GM19351 (cell line): ENCODE measurements around the gene IFT22.
"Not testable (repeated sequence)": the region's sequence is repeated elsewhere in the genome, so short reads cannot be mapped to it uniquely, and the experiment has no call there.

Source experiments
- ATAC-seq: cut with Tn5 transposase; IDR thresholded peaks from one replicate; pipeline ENCODE4 v1.9.1; 2021; ENCODE audit warnings: mild to moderate bottlenecking, moderate library complexity; ENCODE audit not compliant: unreplicated experiment

Gene IFT22

DNA sequence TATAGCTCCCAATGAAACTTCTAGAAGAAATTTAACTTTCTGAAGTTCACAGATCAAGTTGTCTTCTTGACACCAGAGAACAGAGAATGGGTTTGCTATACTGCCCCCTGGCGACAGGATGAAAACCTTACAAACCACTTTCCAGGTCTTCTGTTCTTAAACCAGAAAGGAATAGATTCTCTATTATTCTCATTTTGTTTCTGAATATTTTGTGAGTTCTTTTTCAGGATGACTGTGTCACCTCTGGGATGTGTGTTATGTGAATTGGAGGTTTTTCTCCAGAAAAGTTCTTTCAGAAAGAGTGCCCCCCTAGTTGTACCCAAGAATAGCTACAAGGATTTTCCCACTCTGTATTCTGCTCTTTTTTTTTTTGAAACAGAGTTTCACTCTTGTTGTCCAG lies 6.3 kb downstream of the IFT22 start:
- no peak for ATAC-seq

DNA sequence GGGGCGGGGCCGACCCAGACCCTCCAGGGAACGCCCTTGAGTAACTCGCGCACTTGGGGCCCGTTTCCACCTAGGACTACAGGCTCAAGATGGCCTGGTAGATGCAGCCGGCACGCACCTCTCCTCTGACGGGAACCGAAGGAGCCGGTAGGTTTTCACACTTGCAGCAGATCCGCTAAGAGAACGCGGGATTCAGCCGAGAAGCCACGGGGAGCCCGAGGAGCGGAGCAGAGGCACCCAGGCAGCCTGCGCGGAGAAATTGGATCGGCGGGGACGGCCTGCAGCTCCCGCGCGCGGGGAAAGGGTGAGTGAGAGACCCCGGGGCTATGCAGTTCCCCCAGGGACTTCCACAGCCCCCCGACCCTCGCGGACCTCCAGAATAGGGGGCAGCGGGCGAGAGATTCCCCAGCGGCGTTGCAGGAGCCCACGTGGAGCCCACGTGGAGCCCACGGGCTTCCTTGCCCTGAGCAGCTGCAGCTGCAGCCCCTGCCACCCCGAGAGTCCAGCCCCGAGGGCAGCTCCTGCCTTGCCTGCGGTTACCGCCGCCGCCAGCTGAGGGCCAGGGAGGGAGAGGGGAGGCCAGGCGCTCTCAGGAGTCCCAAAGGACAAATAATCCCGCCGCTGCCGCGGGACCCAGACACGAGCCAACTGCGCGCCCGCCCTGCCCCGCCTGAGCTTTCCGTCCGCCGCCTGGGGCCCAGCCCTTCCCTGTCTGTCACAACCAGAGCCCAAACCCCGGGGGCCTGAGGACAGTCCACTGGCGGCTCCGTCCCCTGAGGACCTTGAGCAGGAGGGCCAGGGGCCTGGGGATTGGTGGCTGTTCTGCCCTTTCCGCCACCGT lies 13.1 kb downstream of the IFT22 start:
- ATAC-seq: no peak

DNA sequence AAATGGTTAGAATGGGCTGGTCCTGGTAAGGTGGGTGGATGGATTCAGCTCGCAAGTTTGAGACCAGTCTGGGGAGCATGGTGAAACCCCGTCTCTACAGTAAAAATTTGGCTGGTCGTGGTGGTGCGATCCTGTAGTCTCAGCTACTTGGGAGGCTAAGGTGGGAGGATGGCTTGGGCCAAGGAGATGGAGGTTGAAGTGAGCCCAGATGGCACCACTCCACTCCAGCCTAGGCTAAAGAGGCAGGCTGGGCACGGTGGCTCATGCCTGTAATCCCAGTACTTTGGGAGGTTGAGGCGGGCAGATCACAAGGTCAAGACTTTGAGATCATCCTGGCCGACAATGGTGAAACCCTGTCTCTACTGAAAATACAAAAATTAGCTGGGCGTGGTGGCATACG lies 15.3 kb downstream of the IFT22 start:
- ATAC-seq: no peak

DNA sequence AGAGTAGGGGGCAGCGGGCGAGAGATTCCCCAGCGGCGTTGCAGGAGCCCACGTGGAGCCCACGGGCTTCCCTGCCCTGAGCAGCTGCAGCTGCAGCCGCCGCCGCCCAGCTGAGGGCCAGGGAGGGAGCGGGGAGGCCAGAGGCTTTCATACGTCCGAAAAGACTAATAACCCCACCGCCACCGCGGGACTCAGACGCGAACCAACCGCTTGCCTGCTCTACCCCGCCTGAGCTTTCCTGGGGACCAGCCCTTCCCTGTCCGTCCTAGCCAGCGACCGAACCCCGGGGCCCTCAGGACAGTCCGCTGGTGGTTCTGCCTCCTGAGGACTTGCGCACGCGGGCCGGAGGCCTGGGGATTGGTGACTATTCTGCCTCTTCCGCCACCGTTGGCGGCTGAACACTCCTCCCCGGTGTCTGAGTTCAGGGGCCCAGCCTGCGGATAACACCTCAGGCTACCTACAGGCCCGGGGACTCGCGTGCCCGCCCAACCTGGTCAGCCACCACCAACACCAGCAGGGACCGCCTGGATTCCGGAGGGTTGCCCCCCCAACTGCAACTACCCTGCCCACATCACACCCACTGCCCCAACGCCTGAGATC lies 18.4 kb downstream of the IFT22 start:
- ATAC-seq: no peak

DNA sequence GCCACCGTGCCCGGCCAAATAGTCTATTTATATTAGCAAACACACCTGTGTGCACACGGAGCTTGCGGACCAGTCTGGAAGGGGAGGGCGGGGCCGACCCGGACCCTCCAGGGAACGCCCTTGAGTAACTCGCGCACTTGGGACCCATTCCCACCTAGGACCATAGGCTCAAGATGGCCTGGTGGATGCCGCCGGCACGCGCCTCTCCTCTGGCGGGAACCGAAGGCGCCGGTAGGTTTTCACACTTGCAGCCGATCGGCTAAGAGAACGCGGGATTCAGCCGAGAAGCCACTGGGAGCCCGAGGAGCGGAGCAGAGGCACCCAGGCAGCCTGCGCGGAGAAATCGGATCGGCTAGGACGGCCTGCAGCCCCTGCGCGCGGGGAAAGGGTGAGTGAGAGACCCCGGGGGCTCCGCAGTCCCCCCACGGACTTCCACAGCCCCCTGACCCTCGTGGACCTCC lies 18.9 kb downstream of the IFT22 start:
- ATAC-seq: no peak

DNA sequence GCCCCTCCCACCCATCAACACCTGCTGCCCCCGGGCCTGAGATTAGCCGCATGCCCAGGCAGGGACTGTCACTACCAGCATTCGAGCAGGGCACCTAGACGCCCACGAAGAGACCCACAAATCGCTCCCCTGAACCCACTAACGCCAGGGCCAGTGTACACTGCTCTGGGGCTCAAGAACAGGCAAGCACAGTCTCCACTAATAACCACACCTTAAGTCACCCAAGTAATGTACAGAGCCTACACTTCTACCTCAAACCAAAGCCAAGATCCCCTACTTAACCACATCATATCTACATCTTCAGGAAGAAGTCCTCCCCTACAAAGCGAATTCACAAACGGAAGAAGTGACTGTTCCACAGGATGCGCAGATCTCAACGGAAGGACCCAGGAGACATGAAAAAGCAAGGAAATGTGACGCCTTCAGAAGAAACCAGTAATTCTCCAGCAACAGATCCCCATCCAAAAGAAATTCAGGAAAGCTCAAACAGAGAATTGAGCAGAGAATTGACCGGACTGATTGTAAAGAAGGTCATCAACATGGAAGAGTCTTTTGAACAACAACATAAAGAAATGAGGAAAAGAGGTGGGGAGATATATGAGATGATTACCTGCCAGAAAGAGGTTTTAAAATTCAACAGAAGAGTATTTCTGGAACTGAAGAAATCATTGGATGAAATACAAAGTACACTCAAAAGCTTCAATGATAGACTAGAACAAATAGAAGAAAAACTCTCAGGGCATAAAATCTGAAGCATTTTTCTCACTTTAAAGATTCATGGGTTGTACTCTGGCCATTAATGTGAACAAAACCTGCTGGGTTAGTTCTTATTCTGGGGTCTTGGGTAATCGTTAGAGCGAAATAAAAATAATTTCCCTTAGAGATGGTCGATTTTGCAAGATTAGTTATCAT lies 20.9 kb downstream of the IFT22 start:
- ATAC-seq: no peak

DNA sequence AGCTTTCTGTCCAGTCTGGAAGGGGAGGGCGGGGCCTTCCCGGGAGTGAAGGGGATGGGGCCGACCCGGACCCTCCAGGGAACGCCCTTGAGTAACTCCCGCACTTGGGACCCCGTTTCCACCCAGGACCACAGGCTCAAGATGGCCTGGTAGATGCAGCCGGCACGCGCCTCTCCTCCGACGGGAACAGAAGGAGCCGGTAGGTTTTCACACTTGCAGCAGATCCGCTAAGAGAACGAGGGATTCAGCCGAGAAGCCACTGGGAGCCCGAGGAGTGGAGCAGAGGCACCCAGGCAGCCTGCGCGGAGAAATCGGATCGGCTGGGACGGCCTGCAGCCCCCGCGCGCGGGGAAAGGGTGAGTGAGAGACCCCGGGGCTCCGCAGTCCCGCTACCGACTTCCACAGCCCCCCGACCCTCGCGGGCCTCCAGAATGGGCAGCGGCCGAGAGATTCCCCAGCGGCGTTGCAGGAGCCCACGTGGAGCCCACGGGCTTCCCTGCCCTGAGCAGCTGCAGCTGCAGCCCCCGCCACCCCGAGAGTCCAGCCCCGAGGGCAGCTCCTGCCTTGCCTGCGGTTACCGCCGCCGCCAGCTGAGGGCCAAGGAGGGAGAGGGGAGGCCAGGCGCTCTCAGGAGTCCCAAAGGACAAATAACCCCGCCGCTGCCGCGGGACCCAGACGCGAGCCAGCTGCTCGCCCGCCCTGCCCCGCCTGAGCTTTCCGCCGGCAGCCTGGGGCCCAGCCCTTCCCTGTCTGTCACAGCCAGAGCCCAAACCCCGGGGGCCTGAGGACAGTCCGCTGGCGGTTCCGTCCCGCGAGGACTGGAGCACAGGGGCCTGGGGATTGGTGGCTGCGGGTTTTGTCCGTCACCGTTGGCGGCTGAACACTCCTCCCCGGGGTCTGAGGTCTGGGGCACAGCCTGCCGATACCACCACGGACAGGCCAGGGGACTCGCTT lies 21.8 kb downstream of the IFT22 start:
- ATAC-seq: no peak

DNA sequence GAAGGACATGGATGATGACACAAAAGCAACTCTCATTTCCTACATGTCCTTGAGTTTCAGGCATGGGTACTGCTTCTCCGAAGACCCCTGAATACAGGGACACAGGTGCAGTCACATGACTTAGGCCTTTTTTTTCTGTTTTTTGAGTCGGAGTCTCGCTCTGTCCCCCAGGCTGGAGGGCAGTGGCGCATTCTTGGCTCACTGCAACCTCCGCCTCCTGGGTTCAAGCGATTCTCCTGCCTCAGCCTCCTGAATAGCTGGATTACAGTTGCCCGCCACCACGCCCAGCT lies 26.8 kb downstream of the IFT22 start:
- no peak for ATAC-seq

DNA sequence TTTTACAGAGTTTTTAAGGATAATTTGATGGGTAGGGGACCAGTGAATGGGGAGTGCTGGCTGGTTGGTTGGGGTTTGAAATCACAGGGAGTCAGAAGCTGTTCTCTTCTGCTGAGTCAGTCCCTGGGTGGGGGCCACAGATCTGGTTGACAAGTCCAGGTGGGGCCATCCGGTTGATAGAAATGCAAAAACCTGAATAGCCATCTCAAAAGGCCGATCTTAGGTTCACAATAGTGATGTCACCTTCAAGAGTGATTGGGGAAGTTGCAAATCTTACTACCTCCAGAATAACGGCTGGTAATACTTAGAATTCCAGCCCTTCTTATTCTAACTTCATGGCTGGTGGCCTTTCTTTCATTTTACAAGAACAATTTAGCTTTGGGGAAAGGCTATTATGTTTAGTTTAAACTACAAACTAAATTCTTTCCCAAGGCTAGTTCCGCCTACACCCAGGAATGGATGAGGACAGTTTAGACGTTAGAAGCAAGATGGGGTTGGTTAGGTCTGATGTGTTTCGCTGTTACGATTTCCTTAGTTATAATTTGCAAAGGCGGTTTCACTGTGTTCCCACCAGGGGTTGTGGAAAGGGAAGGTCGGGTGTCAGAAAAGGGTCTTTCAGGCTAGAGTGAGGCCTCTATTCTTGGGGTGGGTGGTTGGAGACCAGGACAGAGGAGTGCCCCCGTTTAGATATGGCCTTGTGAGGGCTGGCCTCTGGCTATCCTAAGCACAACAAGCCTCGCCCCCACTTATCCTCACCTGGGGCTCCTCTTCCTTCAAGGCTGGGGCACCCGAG lies 27.4 kb downstream of the IFT22 start:
- ATAC-seq: no peak

DNA sequence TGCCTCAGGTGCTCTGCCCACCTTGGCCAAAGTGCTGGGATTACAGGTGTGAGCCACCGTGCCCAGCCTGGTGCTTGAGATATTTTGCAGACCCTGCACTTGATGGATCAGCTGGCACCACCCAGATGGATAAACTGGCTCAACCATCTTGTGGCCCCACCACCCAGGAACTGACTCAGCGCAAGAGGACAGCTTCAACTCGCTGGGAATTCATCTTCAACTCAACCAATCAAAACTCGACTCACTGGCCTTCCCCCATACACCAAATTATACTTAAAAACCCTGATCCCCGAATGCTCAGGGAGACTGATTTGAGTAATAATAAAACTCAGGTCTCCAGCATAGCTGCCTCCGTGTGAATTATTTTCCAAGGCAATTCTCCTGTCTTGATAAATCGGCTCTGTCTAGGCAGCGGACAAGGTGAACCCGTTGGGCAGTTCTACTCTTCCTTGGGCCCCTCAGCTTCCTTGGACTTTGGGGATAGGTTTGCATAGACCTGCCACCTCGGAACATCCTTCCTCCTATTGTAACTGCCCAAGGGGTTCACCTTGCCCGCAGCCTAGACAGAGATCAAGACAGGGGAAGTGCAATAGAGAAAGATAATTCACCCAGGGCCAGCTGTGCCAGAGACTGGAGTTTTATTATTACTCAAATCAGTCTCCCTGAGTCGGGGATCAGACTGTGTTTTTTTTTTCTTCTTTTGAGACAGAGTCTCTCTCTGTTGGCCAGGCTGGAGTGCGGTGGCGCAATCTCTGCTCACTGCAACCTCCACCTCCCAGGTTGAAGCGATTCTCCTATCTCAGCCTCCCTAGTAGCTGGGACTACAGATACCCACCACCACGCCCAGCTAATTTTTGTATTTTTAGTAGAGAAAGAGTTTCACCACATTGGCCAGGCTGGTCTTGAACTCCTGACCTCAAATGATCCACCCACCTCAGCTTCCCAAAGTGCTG lies 28.3 kb downstream of the IFT22 start:
- not testable (repeated sequence) for ATAC-seq

DNA sequence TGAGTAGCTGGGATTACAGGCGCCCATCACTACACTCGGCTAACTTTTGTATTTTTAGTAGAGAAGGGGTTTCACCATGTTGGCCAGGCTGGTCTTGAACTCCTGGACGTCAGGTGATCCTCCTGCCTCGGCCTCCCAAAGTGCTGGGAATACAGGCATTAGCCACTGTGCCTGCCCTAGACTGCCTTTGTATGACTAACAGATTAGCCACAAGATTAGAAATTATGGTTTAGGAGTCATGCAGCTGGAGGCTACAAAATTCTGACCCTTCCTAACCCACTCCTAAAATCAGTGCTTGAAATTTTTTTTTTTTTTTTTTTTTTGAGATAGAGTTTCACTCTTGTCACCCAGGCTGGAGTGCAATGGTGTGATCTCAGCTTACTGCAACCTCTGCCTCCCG lies 29.0 kb downstream of the IFT22 start:
- ATAC-seq: not testable (repeated sequence)

DNA sequence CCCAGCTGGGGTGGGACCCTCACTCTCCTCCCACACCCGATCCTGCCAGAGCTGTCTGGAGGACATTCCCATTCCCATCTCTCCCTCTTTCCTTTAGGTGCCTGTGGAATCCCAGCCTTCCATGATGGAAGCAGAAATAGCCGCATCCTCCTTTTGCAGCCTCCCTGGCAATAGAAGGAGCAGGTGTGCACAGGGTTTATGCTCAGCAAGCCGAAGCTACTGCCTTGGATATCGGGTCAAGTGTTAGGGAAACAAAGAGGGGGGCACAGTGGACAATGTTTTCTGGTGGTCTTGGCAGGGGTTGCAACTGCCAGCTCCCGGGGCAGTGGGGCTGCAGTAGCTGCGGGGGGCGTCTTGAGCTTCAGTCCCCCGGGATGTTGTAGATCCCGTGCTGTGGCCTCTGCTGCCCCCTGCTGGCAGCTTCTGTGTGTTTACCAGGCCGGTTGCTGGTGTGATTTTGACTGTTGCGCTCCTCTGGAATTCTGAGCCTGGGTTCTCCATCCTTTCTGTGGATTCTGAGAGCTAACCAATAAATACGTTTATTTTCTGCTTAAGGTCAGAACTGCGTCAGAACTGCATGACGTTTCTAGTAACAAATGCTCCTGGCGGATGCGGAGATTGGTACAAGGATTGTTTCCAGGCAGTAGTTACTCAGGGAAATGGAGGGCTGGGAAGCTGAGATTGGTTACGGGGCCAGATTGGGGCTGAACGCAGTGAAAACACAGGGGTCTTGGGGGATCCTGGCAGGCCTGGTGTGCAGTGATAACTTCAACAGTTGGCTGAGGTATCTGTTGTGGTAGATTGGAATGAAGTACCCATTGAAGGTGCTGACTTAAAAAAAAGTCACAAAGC lies 31.2 kb downstream of the IFT22 start:
- peak; percentile 47 for ATAC-seq

DNA sequence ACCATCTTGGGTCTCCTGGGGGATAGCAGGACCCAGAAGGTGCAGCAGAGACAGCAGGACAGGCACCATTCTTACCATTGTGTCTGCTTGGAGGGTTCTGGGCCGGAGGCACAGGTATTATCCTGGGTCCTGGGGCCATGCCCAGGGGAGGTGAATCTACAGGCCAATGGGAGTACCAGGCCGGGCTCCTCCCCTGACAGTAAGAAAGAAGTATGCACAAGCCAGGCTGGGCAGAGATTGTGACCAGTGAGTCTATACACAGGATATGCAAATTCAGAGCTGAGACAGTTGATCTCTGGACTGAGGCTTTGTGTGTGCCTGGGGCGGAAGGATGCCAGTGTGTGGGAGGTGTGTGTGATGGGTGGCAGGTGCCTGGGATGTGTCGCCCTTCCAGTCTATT lies 31.9 kb downstream of the IFT22 start:
- peak; percentile 82 for ATAC-seq

DNA sequence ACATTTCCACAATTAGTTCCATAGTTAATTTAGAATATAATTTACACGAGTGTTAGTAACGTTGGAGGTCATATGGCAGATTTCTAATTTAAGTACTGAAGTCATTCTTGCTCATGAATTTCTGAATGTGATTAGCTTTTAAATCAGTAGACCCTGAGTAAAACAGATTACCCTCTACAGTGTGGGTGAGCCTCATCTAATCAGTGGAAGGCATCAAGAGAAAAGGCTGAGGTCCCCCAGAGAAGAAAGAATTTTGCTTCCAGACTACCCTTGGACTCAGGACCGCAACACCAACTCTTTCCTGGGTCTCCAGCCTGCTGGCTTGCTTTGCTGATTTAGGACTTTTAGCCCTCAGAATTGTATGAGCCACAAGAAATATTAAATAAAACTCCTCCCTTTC lies 33.2 kb downstream of the IFT22 start:
- no peak for ATAC-seq

DNA sequence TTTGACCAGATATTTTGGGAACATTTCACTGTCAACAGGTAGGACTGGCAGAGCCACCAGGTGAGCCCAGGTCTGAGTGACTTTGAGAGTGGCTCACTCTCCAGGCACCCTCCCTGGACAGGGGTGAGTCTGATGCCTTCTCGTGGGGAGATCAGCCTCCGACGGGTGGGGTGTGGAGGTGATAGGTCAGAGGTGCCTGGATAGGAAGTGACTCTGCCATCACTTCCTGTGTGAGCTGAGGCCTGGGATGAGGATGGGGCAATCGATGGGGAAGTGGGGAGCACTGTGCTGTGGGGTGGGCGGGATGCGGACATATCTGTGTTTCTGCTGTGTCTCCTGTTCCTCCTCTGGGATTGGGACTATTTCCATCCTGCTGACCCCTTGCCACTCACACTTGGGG lies 34.6 kb downstream of the IFT22 start:
- no peak for ATAC-seq

DNA sequence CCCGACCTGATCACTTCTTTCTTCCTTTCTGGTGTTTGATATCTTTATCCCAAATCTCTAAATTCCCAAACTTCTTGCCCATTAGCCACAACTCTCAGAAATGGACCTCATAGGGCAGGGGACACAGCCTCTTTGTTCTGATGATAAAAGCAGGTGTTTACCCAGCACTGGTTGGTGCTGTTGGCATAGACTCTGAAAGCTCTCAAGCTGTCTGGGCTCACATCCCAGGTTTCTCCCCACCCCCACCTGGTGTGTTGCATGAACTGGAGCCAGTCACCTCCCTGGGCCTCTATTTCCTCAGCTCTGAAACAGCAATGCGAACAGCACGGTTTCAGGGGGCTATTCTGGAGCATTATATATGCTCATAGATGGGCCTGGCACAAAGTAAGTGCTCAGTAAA lies 35.7 kb downstream of the IFT22 start:
- ATAC-seq: not testable (repeated sequence)

DNA sequence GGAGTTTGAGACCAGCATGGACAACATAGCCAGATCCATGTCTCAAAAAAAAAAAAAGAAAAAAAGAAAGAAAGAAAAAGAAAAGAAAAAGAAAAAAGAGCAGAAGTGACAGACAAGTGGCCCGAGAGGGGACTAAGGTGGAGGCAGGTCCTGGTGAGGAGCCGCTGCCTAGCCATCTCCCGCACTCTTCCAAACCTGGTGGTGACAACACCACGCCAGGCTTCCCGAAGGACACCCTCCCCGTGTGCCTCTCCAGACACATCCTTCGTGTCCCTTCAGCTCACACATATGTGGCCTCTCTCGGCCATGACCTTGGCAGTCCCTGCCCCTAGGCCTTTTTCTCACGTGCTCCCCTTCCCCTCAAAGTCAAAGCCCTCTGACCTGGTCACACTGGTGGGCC lies 36.4 kb downstream of the IFT22 start:
- no peak for ATAC-seq

DNA sequence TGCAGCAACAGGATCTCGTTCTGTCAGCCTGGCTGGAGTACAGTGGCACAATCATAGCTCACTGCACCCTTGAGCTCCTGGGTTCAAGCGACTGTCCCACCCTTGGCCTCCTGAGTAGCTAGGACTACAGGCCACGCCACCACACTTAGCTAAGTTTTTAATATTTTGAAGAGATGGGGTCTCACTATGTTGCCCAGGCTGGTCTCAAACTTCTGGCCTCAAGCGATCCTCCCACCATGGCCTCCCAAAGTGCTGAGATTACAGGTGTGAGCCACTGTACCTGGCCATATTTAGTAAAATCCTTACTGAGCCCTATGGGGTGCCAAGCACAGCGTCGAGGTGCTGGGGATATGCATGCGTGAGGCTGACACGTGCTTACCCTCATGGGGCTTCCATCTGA lies 40.7 kb downstream of the IFT22 start:
- ATAC-seq: not testable (repeated sequence)
